ENCODE results near the gene WFS1. TPM values are rescaled to one million over a fixed set of nuclear protein-coding genes. Genes with fewer than 3 reads are reported as not detected.

Gene WFS1
- total and polyA plus RNA-seq, 5 donors, result 47.9 to 76.6 (median 58.4) TPM

- peak; percentile 58 to 87 (median 68) for DNase-seq
Observed at GRCh38 chr4:6342530-6343293, 73.1 kb downstream of the WFS1 start.

DNA sequence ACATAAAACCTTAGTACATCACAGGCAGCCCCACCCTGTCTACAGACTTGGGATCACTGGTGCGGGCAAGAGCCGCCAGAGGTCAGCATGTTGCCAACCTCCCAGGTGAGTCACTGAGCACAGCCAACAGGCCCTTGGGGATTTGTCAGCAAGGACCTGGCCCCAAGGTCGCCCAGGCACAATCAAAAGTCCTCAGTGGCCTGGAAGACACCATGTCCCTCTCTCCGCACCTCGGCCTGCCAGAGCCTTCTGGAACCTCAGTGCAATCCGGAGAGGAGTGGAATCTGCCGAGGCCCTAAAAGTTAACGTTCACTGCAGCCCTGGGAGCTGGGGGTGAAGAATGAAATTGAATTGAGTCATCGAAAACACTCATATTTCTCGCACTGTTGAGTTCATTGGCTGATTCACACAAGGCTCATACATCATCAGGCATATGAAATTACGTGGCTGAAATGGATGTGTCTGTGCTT lies 74.3 kb downstream of the WFS1 start:
- no peaks in the 10 kb centered on the region for H3K9me3 ChIP-seq (ENCODE audit: control insufficient read depth, low read length)
- H3K4me3 ChIP-seq (ENCODE audit: low read length), result no peak overlapping the region
- intact Hi-C loops (cut with DNase I), result no loop called here
- WGBS, result 77% methylated on average over 11 of the region's 11 CpGs
- DNase-seq (peak in 2 of 3 donors; percentile 18 to 31), ATAC-seq (no peak)
- H3K4me1 ChIP-seq (ENCODE audit: control insufficient read depth, insufficient read depth, low read length), result no peaks in the 10 kb centered on the region
- H3K27ac ChIP-seq (ENCODE audit: low read length), result no peak overlapping the region
- H3K27me3 ChIP-seq (ENCODE audit: control insufficient read depth, insufficient read depth), result no peaks in the 10 kb centered on the region

More at GRCh38 chr4:6342530-6343293, 73.1 kb downstream of the WFS1 start:
- Histone ChIP-seq H3K27me3 (ENCODE audit: control insufficient read depth, insufficient read depth) (no peaks in the 10 kb centered on the region), H3K4me1 (ENCODE audit: control insufficient read depth, insufficient read depth, low read length) (no peaks in the 10 kb centered on the region), H3K9me3 (ENCODE audit: control insufficient read depth, low read length) (no peaks in the 10 kb centered on the region), H3K4me3 (ENCODE audit: low read length) (no peak overlapping the region), H3K27ac (ENCODE audit: low read length) (no peak overlapping the region)
- ATAC-seq, result peak; percentile 32 to 59
- 53% methylated on average over 23 of the region's 23 CpGs for WGBS
- intact Hi-C loops (cut with DNase I), result no loop called here

DNA sequence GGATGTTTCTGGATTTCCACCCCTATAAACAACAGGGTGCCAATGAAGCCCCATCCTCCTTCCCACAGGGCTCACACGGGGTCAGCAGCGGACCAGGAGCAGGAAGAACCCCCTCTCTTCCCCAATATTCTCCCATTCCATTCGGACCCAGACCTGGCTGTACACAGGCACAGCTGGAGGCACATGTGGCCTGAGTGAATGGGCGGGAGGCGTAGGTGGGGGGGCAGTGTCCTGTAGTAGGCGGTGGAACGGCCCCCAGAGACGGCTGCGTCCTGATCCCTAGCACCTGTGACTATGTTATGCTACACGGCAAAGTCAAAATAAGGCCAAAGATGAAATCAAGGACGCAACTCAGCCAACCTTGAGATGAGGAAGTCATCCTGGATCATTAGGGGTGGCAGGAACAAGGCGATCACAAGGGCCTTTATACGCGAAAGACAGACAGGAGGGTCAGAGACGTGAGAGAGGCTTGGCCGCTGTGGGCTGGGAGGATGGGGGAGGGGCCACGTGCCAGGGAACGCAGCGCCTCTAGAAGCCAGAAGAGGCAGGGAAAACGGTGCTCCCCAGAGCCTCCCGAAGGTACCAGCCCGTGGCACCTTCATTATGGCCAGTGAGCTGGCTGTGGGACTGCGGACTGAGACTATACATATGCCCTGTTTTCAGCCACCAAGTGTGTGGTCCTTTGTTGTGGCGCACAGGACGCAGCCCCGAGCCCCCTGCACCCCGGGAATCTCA lies 75.6 kb downstream of the WFS1 start:
- no peaks in the 10 kb centered on the region for H3K4me1 ChIP-seq (ENCODE audit: control insufficient read depth, insufficient read depth, low read length)
- H3K27ac ChIP-seq (ENCODE audit: low read length), result no peak overlapping the region
- WGBS, result 79% methylated on average over 27 of the region's 27 CpGs
- H3K27me3 ChIP-seq (ENCODE audit: control insufficient read depth, insufficient read depth), result no peaks in the 10 kb centered on the region
- no peak overlapping the region for H3K4me3 ChIP-seq (ENCODE audit: low read length)
- no peaks in the 10 kb centered on the region for H3K9me3 ChIP-seq (ENCODE audit: control insufficient read depth, low read length)
- intact Hi-C loops (cut with DNase I), result no loop called here
- ATAC-seq (no peak), DNase-seq (peak in 2 of 3 donors; percentile 3 to 36)

DNA sequence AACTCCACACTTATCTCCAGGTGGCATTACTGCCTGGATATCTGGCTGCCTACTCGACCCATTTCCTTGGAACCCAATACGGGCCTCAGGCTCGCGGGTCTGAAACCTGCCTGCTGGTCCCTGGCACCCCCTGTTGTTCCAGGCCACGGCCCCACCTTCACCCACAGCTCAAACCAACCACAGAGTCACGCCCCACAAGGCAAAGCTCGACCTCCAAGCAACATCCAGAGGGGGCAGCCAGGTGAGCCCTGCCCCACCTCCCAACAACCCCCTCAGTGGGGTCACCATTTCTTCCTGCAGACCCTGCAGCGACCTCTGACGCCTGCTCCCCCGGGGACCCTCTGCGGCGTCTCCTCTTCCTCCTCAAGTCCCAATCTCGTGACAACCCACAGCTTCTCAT lies 76.2 kb downstream of the WFS1 start:
- Histone ChIP-seq H3K4me1 (ENCODE audit: control insufficient read depth, insufficient read depth, low read length) (no peaks in the 10 kb centered on the region), H3K27ac (ENCODE audit: low read length) (no peak overlapping the region), H3K27me3 (ENCODE audit: control insufficient read depth, insufficient read depth) (no peaks in the 10 kb centered on the region), H3K4me3 (ENCODE audit: low read length) (no peak overlapping the region), H3K9me3 (ENCODE audit: control insufficient read depth, low read length) (no peaks in the 10 kb centered on the region)
- DNase-seq (peak in 2 of 3 donors; percentile 30 to 41), ATAC-seq (no peak)
- intact Hi-C loops (cut with DNase I), result no loop called here
- whole genome bisulfite sequencing, result 79% methylated on average over 13 of the region's 13 CpGs

- DNase-seq (peak in 2 of 3 donors; percentile 21 to 31), ATAC-seq (no peak)
- no peaks in the 10 kb centered on the region for H3K27me3 ChIP-seq (ENCODE audit: control insufficient read depth, insufficient read depth)
Observed at GRCh38 chr4:6346373-6347110, 76.9 kb downstream of the WFS1 start.

DNA sequence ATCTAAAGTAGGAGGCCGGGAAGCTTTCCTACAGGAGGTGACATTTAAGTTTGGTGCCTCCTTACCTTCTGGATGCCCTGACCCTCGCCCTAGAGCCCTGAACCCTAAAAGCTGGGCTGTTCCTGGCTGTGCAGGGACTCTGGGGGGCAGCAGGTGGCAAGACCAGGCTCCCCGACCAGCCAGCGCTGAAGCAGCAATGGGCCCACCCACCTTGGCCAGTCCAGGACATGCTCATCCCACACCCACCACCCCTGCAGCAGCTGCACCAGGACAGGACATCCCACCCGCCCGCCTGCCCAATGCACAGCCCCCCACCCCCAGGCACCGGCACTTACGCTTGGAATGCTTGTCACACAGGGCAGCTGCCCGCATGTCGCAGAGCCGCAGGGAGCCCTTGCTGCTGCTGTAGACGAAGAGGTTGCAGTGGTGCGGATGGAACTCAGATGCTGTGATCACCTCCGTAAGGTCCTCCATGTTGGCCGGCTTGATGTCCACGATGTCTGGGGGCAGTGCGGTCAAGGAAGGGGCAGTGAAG lies 77.9 kb downstream of the WFS1 start:
- intact Hi-C loops (cut with DNase I), result no loop called here
- Histone ChIP-seq H3K9me3 (ENCODE audit: control insufficient read depth, low read length) (no peaks in the 10 kb centered on the region), H3K27ac (ENCODE audit: low read length) (no peak overlapping the region), H3K4me1 (ENCODE audit: control insufficient read depth, insufficient read depth, low read length) (no peaks in the 10 kb centered on the region), H3K27me3 (ENCODE audit: control insufficient read depth, insufficient read depth) (no peaks in the 10 kb centered on the region), H3K4me3 (ENCODE audit: low read length) (no peak overlapping the region)
- DNase-seq, result peak in 2 of 3 donors; percentile 25 to 40
- ATAC-seq, result no peak
- 69% methylated on average over 17 of the region's 17 CpGs for WGBS

More at GRCh38 chr4:6346373-6347110, 76.9 kb downstream of the WFS1 start:
- H3K27ac ChIP-seq (ENCODE audit: low read length), result no peak overlapping the region
- H3K9me3 ChIP-seq (ENCODE audit: control insufficient read depth, low read length), result no peaks in the 10 kb centered on the region
- WGBS, result 79% methylated on average over 16 of the region's 16 CpGs
- intact Hi-C loops (cut with DNase I), result no loop called here
- no peak overlapping the region for H3K4me3 ChIP-seq (ENCODE audit: low read length)
- no peaks in the 10 kb centered on the region for H3K4me1 ChIP-seq (ENCODE audit: control insufficient read depth, insufficient read depth, low read length)

- Histone ChIP-seq H3K27me3 (ENCODE audit: control insufficient read depth, insufficient read depth) (no peaks in the 10 kb centered on the region), H3K4me1 (ENCODE audit: control insufficient read depth, insufficient read depth, low read length) (no peaks in the 10 kb centered on the region), H3K9me3 (ENCODE audit: control insufficient read depth, low read length) (no peaks in the 10 kb centered on the region), H3K27ac (ENCODE audit: low read length) (no peak overlapping the region), H3K4me3 (ENCODE audit: low read length) (no peak overlapping the region)
- 92% methylated on average over 4 of the region's 4 CpGs for WGBS
- DNase-seq (peak in 1 of 3 donors; percentile 3), ATAC-seq (no peak)
- intact Hi-C loops (cut with DNase I), result no loop called here
Observed at GRCh38 chr4:6348408-6348807, 78.8 kb downstream of the WFS1 start.

GRCh38 chr4:6349896-6350603 lies 80.4 kb downstream of the WFS1 start:
- Histone ChIP-seq H3K27me3 (ENCODE audit: control insufficient read depth, insufficient read depth) (no peaks in the 10 kb centered on the region), H3K4me3 (ENCODE audit: low read length) (no peak overlapping the region), H3K4me1 (ENCODE audit: control insufficient read depth, insufficient read depth, low read length) (no peaks in the 10 kb centered on the region), H3K9me3 (ENCODE audit: control insufficient read depth, low read length) (no peaks in the 10 kb centered on the region), H3K27ac (ENCODE audit: low read length) (no peak overlapping the region)
- WGBS, result 69% methylated on average over 19 of the region's 19 CpGs
- ATAC-seq, result no peak
- intact Hi-C loops (cut with DNase I), result no loop called here
- DNase-seq, result peak in 2 of 3 donors; percentile 23 to 24

GRCh38 chr4:6350646-6351045 lies 81.0 kb downstream of the WFS1 start:
- H3K27ac ChIP-seq (ENCODE audit: low read length), result no peak overlapping the region
- 60% methylated on average over 8 of the region's 8 CpGs for WGBS
- no peaks in the 10 kb centered on the region for H3K9me3 ChIP-seq (ENCODE audit: control insufficient read depth, low read length)
- no peaks in the 10 kb centered on the region for H3K27me3 ChIP-seq (ENCODE audit: control insufficient read depth, insufficient read depth)
- H3K4me1 ChIP-seq (ENCODE audit: control insufficient read depth, insufficient read depth, low read length), result no peaks in the 10 kb centered on the region
- ATAC-seq (no peak), DNase-seq (no peak)
- no peak overlapping the region for H3K4me3 ChIP-seq (ENCODE audit: low read length)
- intact Hi-C loops (cut with DNase I), result no loop called here

DNA sequence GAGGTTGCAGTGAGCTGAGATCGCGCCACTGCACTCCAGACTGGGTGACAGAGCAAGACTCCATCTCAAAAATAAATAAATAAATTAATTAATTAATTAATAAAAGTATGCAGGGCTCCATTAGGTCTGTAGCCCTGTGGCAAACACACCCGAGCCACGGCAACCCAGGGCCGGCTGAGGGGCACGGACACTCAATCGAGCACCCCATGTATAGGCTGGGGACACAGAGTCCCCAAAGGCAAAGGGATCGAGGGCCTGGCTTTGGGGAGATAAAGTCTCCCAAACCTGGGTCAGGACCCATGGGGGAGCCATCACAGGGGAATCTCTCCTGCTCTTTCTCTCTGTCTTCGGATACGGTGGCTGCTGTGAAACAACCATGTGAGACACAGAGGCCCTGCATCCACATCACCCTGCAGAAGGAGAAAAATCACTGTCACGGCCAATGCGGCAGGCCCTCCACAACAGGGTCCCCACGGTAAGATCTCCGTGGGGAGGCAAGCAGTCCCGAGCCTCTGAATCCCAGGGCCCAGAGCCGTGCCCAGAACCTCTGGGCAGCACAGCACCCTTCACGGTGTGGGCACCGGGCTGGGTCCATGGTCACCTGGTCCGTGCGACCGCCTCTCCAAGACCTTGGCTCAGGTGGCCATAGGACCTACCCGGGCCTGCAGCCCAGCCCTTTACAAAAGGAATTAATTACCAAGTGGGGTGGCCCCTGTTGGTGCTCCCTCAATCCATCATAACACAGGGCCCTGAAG lies 81.8 kb downstream of the WFS1 start:
- H3K27me3 ChIP-seq (ENCODE audit: control insufficient read depth, insufficient read depth), result no peaks in the 10 kb centered on the region
- ATAC-seq, result no peak
- 91% methylated on average over 22 of the region's 22 CpGs for WGBS
- intact Hi-C loops (cut with DNase I), result no loop called here
- H3K9me3 ChIP-seq (ENCODE audit: control insufficient read depth, low read length), result no peaks in the 10 kb centered on the region
- H3K27ac ChIP-seq (ENCODE audit: low read length), result no peak overlapping the region
- DNase-seq, result peak in 1 of 3 donors; percentile 22
- H3K4me3 ChIP-seq (ENCODE audit: low read length), result no peak overlapping the region
- H3K4me1 ChIP-seq (ENCODE audit: control insufficient read depth, insufficient read depth, low read length), result no peaks in the 10 kb centered on the region
